ENCODE measurements around the gene ZC3H12C.

The ZC3H12C gene

GRCh38 chr11:110098645-110099044 is 5.5 kb downstream of the ZC3H12C start:
- no peak for DNase-seq (ENCODE audit: low read depth)

GRCh38 chr11:110100476-110101240 is 7.5 kb downstream of the ZC3H12C start:
- DNase-seq (ENCODE audit: low read depth) = no peak

DNA sequence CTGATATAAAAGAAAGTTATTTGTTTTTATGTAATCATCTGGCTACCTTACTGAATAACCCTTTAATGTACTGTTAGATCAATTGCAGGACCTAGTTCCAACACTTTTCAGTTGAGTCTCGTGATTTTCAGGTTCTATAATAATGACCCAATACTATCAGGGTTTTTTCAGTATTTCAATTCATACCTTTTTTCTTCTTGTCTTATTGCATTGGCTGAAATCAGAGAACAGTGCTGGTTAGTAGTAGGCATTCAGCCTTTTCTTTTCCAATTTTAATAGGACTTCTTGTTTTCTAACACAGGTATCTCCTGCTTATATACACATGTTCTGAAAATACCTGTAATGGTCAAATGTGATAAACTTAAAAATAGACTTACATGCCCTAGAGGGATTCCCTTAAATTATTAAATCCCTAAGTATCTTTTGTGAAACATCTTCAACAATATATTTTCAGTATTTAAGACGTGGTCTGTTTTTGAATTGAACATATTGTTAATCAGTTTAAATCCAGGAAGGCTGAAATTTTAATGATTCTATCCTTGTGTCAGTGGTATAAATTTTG is 13.6 kb downstream of the ZC3H12C start:
- no peak for DNase-seq (ENCODE audit: low read depth)

DNA sequence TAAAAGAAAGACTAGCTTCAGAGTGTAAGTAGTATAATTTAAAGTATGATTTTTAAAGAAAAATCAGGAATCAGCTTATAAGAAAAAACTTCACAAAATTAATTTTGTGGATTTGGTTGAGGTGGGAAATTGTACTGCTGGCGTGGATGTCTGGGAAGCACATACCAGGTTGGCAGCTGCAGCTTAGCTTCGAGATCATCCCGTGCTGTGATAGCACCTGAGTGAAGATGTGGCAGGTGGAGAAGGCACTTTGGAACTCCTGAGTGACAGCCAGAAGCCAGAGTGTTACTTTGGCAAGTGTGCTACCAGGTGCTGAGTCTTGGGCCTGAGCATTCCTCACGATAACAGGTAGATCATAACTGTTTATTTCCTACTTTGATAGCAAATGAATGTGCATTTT is 17.7 kb downstream of the ZC3H12C start:
- DNase-seq (ENCODE audit: low read depth) = no peak

GRCh38 chr11:110112457-110112856 is 19.3 kb downstream of the ZC3H12C start:
- no peak for DNase-seq (ENCODE audit: low read depth)

GRCh38 chr11:110113505-110113904 is 20.3 kb downstream of the ZC3H12C start:
- no peak for DNase-seq (ENCODE audit: low read depth)

GRCh38 chr11:110113973-110114372 is 20.8 kb downstream of the ZC3H12C start:
- DNase-seq (ENCODE audit: low read depth) = no peak

GRCh38 chr11:110119317-110119716 is 26.1 kb downstream of the ZC3H12C start:
- no peak for DNase-seq (ENCODE audit: low read depth)

- no peak for DNase-seq (ENCODE audit: low read depth)
Measured at GRCh38 chr11:110121204-110121603, 28.0 kb downstream of the ZC3H12C start.

DNA sequence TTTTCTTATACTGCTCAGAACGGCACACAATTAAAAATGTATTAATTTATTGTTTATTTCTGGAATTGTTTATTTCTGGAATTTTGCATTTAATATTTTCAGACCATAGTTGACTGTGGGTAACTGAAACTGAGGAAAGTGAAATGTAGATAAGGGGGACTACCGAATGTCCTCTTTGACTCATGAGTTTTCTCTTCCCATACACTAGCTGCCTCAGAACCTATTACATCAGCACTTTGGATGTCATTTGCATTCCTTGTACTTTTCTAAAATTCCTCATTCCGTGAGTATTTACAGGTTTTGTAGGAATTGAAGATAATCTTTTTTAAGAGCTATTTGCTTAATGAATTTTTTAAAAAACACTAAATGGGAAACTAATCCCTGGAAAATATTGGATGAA is 29.8 kb downstream of the ZC3H12C start:
- DNase-seq (ENCODE audit: low read depth) = no peak

DNA sequence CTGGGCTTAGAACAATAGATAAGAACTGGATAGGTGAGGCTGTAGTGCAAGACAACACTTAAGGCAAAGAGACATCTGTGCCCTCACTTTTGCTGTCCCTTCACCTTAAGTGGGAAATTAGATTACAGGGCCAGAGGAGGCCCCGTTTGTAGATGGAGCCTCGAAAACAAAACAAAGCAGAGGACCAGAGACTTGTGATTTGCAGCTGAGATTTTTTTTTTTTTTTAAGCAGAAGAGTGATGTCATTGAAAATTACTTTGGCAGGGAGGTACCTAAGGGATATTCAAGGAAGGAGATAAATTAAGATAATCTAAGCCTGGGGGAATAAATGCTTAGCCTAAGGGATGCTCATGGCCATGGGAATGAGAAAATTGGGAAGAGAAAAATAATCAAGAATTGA is 31.4 kb downstream of the ZC3H12C start:
- no peak for DNase-seq (ENCODE audit: low read depth)

DNA sequence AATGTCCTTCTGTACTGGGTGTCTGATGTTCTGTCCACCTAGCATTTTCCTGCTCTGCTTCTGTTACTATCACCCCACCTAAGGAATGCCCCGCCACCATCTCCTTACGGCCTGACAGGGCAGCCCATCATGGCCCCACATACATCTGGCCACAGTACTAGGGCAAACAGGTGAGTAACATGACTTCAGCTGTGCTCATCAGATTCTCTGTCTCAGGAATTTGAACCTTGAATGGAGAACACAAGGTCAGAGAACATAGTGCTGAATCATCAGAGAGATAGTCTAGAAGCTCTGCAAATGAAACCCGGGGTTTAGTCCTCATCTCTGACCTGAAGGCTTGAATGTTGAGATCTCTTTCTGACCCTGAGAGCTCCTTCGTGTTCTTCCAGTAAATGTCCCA is 32.4 kb downstream of the ZC3H12C start:
- no peak for DNase-seq (ENCODE audit: low read depth)

- DNase-seq (ENCODE audit: low read depth) = no peak
Measured at GRCh38 chr11:110126936-110127335, 33.7 kb downstream of the ZC3H12C start.

GRCh38 chr11:110128161-110128560 is 35.0 kb downstream of the ZC3H12C start:
- DNase-seq (ENCODE audit: low read depth) = no peak

- DNase-seq (ENCODE audit: low read depth) = no peak
Measured at GRCh38 chr11:110130642-110131238, 37.5 kb downstream of the ZC3H12C start.

DNA sequence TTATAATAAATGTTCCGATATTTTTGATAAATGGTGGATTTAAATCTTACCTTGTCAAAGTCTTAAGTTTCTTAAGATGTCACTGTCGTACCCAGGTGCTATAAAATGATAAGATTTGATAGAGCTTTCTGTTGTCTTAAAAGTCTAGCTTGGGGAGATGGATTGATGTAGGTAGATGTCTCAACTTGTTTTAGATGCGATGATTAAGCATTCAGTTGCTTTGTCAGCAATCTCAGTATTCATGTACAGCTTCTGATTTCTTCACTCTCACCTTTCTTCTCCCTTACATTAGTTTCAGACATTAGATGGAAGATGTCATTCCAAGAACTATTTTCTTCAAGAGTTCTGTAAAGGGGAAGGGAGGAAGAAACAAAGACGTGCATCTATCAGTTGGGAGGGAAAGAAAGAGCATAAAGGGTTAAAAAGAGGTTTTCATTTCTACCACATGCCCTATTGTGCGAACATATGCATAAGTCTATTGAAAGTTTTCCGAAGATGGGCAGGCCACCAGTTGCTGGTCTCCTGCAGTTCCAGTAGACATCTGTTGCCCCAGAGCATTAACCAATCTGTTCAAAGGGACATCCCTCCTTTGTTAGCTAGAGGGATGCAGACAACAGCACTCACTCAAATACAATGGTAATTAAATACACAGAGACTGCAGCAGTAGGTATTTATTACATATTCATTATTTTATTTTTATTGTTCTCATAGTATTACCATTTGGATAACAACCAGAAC is 38.4 kb downstream of the ZC3H12C start:
- no peak for DNase-seq (ENCODE audit: low read depth)

- no peak for DNase-seq (ENCODE audit: low read depth)
Measured at GRCh38 chr11:110133160-110133559, 40.0 kb downstream of the ZC3H12C start.

GRCh38 chr11:110134110-110134509 is 40.9 kb downstream of the ZC3H12C start:
- no peak for DNase-seq (ENCODE audit: low read depth)

GRCh38 chr11:110141812-110142211 is 48.6 kb downstream of the ZC3H12C start:
- no peak for DNase-seq (ENCODE audit: low read depth)

DNA sequence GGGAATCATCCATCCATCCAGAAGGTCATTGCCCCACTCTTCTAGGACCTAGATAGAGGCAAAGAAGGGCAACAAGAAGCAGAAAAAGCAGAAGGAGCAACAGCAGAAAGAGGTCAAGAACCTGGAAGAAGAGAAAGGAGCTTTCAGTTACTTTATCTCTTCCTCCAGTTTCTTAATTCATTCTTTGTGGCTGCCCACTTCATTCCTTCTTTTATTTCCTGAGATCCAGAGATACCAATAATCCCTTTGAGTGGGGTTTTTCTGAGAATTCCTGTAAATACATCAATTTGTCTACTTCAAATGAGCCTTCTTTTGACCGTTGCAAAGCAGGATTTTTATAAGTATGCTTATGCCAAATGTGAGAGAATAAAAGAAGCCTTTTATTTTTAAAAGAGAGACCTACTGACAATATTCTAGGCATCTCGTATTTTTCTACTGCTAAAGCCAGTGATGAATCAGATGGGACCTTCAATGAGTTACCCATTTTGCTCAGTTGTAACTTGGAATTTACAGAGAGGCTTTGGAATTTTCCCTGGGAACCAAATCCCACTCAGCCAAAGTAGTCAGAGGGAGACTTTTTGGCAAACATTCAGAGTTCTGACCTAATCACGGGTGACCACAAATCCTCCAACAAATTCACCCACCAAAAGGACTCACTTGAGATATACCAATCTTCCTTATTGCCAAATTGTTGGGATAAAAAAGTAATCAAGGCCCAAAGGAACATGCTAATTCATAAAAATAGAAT is 54.9 kb downstream of the ZC3H12C start:
- no peak for DNase-seq (ENCODE audit: low read depth)

DNA sequence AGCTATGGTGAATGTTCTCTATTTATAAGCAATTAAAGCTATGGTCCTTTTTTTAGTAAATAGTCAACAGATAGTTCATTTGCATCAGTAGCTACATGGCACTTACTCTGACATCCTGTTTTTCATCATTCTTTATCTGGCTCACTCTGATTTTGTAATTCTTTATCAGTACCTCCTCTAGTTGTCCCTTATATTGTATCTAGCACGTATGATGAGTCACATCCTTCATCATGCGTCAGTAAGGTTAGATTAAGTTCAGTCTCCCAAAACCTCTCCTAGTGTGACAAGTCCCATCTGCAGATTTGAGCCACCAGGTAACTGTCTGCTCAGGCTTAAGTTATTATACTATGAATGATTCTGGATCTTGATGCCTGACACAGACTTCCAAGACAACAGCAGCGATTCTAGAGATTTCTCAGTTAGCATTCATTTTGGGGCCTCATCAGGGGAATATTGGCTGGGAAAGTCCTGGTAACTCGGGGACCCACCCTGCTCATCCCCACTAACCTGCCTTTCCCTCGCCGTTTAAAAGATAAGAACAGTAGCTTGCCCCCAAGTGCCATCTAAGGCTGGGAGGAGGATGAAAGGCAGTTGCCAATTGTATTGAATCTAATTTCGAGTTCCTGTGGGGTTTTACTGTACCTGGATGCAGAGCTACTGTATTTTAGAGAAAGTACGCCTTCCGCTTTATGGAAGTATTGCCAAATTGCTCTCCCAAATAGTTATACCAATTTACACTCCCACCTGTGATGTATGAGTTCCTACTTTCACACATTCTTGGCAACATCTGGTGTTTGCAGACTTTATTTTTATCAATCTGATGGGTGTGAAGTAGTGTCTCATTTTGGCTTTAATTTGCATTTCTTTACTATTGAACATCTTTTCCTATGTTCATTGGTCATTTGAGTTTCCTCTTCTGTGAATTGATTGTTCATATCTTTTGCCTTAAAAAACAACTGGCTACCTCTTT is 55.9 kb downstream of the ZC3H12C start:
- DNase-seq (ENCODE audit: low read depth) = no peak
